GM12864 (cell line): Measurements from ENCODE around the gene RAMP3.

Experiments
- DNase-seq: peaks from one replicate; pipeline ENCODE4 v3.0.0-alpha.2; 2011; ENCODE audit warnings: low read depth
- H3K4me3 ChIP-seq: 2 replicates; pipeline ENCODE4 v1.5.1; 2011; ENCODE audit warnings: mild to moderate bottlenecking, low read depth, low read length, control low read depth
- TF ChIP-seq, protein P1 (sequence below): IDR thresholded peaks from 2 replicates; pipeline ENCODE4 v1.5.1; 2011; ENCODE audit warnings: low read depth, mild to moderate bottlenecking, moderate library complexity, low read length, control low read depth, inconsistent platforms; ENCODE audit errors: missing control alignments

Gene RAMP3

GRCh38 chr7:45143616-45144015 is 14.0 kb upstream of the RAMP3 start:
- TF ChIP-seq, protein P1, sequence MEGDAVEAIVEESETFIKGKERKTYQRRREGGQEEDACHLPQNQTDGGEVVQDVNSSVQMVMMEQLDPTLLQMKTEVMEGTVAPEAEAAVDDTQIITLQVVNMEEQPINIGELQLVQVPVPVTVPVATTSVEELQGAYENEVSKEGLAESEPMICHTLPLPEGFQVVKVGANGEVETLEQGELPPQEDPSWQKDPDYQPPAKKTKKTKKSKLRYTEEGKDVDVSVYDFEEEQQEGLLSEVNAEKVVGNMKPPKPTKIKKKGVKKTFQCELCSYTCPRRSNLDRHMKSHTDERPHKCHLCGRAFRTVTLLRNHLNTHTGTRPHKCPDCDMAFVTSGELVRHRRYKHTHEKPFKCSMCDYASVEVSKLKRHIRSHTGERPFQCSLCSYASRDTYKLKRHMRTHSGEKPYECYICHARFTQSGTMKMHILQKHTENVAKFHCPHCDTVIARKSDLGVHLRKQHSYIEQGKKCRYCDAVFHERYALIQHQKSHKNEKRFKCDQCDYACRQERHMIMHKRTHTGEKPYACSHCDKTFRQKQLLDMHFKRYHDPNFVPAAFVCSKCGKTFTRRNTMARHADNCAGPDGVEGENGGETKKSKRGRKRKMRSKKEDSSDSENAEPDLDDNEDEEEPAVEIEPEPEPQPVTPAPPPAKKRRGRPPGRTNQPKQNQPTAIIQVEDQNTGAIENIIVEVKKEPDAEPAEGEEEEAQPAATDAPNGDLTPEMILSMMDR, result no peak
- DNase-seq, result no peak
- no peak overlapping the region for H3K4me3 ChIP-seq

- TF ChIP-seq, protein P1, result no peak
- DNase-seq, result no peak
- H3K4me3 ChIP-seq, result no peak overlapping the region
Observed at GRCh38 chr7:45145881-45146280, 11.7 kb upstream of the RAMP3 start.

- no peak overlapping the region for H3K4me3 ChIP-seq
- no peak for DNase-seq
- TF ChIP-seq, protein P1, result no peak
Observed at GRCh38 chr7:45146531-45147379, 10.8 kb upstream of the RAMP3 start.

DNA sequence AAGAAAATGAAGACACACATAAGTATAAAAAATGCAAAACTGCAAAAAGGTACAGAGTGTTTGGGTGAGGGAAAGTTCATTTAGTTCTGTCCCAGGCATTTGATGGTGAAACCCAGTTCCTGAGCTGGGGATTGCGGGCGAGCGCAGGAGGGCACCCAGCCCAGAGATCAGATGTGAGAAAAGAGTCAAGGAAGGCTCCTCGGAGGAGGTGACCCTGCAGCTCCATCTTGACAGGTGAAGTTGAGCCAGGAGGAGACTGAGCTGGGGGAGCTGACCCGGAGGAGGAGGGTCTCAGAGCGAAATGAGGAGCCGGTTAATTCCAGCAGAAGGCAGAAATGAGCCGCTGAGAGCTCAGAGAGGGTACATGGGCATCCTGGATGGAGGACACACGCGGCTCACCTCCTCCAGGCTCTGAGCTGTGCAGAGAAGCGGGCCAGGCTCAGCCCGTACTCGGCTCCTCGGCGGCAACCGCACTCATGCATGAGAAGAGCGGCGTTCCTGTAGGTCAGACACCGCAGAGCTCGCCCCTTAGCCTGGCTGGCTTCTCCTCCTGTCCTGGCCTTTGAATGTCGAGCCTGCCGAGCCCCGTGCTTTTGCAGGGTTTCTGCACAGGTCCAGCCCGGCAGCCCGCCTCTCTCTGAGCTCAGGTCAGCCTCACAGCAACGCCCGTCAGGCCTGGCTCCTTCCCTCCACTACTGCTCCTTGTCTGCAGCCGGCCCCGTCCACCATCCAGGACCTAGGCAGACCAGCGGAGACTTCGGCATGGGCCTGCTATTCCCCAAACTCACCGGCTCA is 9.5 kb upstream of the RAMP3 start:
- TF ChIP-seq, protein P1, result no peak
- DNase-seq, result no peak

GRCh38 chr7:45148653-45148973 is 9.0 kb upstream of the RAMP3 start:
- TF ChIP-seq, protein P1, result no peak
- DNase-seq, result no peak
- H3K4me3 ChIP-seq, result no peak overlapping the region

More for the DNA sequence above, 9.5 kb upstream of the RAMP3 start:
- no peak overlapping the region for H3K4me3 ChIP-seq

GRCh38 chr7:45149606-45150005 is 8.0 kb upstream of the RAMP3 start:
- no peak for DNase-seq

More at GRCh38 chr7:45149606-45150005, 8.0 kb upstream of the RAMP3 start:
- TF ChIP-seq, protein P1, result no peak
- H3K4me3 ChIP-seq, result no peak overlapping the region
